Fibroblast of lung (primary cell): ENCODE data around the gene CTNNA2. TPM values are rescaled to one million over a fixed set of nuclear protein-coding genes. Genes with fewer than 3 reads are reported as not detected.

Source experiments
- DNase-seq, 2 donors: peaks; one replicate each; pipeline versions ENCODE4 v3.0.0 to v3.0.0-alpha.2; 2010; ENCODE audit warnings: low read depth in 2 of 2
- H2AFZ ChIP-seq: 2 replicates; pipeline ENCODE4 v1.5.1; 2012; ENCODE audit warnings: low read length, control low read depth, inconsistent platforms
- H3K27ac ChIP-seq: 2 replicates; pipeline ENCODE4 v1.5.1; 2011; ENCODE audit warnings: low read length, control low read depth; ENCODE audit not compliant: insufficient read depth
- H3K27me3 ChIP-seq: 2 replicates; pipeline ENCODE4 v1.5.1; 2011; ENCODE audit warnings: mild to moderate bottlenecking, low read length; ENCODE audit not compliant: control insufficient read depth, insufficient read depth
- H3K36me3 ChIP-seq: 2 replicates; pipeline ENCODE4 v1.5.1; 2011; ENCODE audit warnings: low read length; ENCODE audit not compliant: control insufficient read depth, insufficient read depth
- H3K4me1 ChIP-seq: 2 replicates; pipeline ENCODE4 v1.5.1; 2011; ENCODE audit warnings: low read length; ENCODE audit not compliant: control insufficient read depth, insufficient read depth; ENCODE audit errors: extremely low read depth
- H3K4me2 ChIP-seq: 2 replicates; pipeline ENCODE4 v1.5.1; 2011; ENCODE audit warnings: low read length, control low read depth; ENCODE audit not compliant: insufficient read depth; ENCODE audit errors: extremely low read depth
- H3K4me3 ChIP-seq, 4 experiments: fragments of 200-600 bp in 1 of 4; sonication (generic) in 1 of 4; replicated peaks in 1 of 4; 2 replicates each; pipeline ENCODE4 v1.5.1; 2011 to 2016; ENCODE audit warnings: low read length in 4 of 4, low read depth in 3 of 4, mild to moderate bottlenecking in 3 of 4, control low read depth in 2 of 4, inconsistent platforms in 1 of 4, mixed read lengths in 1 of 4; ENCODE audit not compliant: insufficient read depth in 1 of 4; ENCODE audit errors: control extremely low read depth in 1 of 4
- H3K79me2 ChIP-seq: 2 replicates; pipeline ENCODE4 v1.5.1; 2012; ENCODE audit warnings: mild to moderate bottlenecking, low read length, inconsistent platforms; ENCODE audit not compliant: control insufficient read depth, insufficient read depth
- H3K9ac ChIP-seq: 2 replicates; pipeline ENCODE4 v1.5.1; 2011; ENCODE audit warnings: mild to moderate bottlenecking, low read length, control low read depth; ENCODE audit not compliant: insufficient read depth
- H3K9me3 ChIP-seq: 2 replicates; pipeline ENCODE4 v1.5.1; 2012; ENCODE audit warnings: low read depth, low read length; ENCODE audit not compliant: control insufficient read depth, insufficient read depth
- H4K20me1 ChIP-seq: 2 replicates; pipeline ENCODE4 v1.5.1; 2011; ENCODE audit warnings: low read length; ENCODE audit not compliant: control insufficient read depth, insufficient read depth; ENCODE audit errors: extremely low read depth
- CTCF ChIP-seq, 2 donors: IDR thresholded peaks in 1 of 2; conservative IDR thresholded peaks in 1 of 2; 1 replicate in 1 of 2; 2 replicates in 1 of 2; pipeline ENCODE4 v1.5.1; 2011 to 2012; ENCODE audit warnings: low read length in 2 of 2, control low read depth in 1 of 2, inconsistent platforms in 1 of 2, low read depth in 1 of 2, mild to moderate bottlenecking in 1 of 2
- EZH2 ChIP-seq: IDR thresholded peaks from 2 replicates; pipeline ENCODE4 v1.5.1; 2012; ENCODE audit warnings: low read length, control low read depth, mild to moderate bottlenecking; ENCODE audit errors: missing control alignments
- polyA plus RNA-seq, 2 donors: library from polyadenylated mRNA; depleted of rRNA in 1 of 2; stranded (reverse) in 1 of 2; unstranded in 1 of 2; fragments of >200 nt; gene quantifications; 2 replicates each; pipeline ENCODE4 v1.2.1, GENCODE V29; 2011 to 2012; ENCODE audit warnings: missing spikeins in 1 of 2
- total RNA-seq: library from RNA; depleted of rRNA; stranded (reverse); fragments of >200 nt; gene quantifications from 2 replicates; pipeline ENCODE4 v1.2.1, GENCODE V29; 2014

Gene CTNNA2
- total and polyA plus RNA-seq, 2 donors (not counting 1 experiment from before 2014, with no cell fraction given) = not detected

GRCh38 chr2:79916285-79916684 lies 403.4 kb downstream of the CTNNA2 start:
- TF ChIP-seq CTCF (conservative IDR thresholded peaks at IDR 0.05 in 1 of 2, IDR thresholded peaks at IDR 0.05 in 1 of 2; ENCODE audit: low read depth in 1 of 2, low read length in 2 of 2) = no peak
- no peak for TF ChIP-seq EZH2
- Histone ChIP-seq H3K36me3 (no peaks in the 10 kb centered on the region), H3K27me3 (no peaks in the 10 kb centered on the region), H3K4me1 (no peaks in the 10 kb centered on the region), H3K27ac (no peak overlapping the region), H3K9ac (no peak overlapping the region), H3K4me2 (no peak overlapping the region), H4K20me1 (no peaks in the 10 kb centered on the region), H3K9me3 (no peaks in the 10 kb centered on the region), H2AFZ (no peak overlapping the region), H3K4me3 (no peak overlapping the region), H3K79me2 (no peaks in the 10 kb centered on the region)
- DNase-seq = no peak

- Histone ChIP-seq H3K9ac (no peak overlapping the region), H3K79me2 (no peaks in the 10 kb centered on the region), H3K4me3 (no peak overlapping the region), H3K9me3 (no peaks in the 10 kb centered on the region), H3K4me2 (no peak overlapping the region), H3K27ac (no peak overlapping the region), H3K36me3 (no peaks in the 10 kb centered on the region), H4K20me1 (no peaks in the 10 kb centered on the region), H2AFZ (no peak overlapping the region), H3K27me3 (no peaks in the 10 kb centered on the region), H3K4me1 (no peaks in the 10 kb centered on the region)
- TF ChIP-seq CTCF (conservative IDR thresholded peaks at IDR 0.05 in 1 of 2, IDR thresholded peaks at IDR 0.05 in 1 of 2; ENCODE audit: low read depth in 1 of 2, low read length in 2 of 2) (no peak), EZH2 (no peak)
- no peak for DNase-seq
Observed at GRCh38 chr2:79920512-79921076, 407.7 kb downstream of the CTNNA2 start.

- DNase-seq = no peak
- Histone ChIP-seq H3K27me3 (no peaks in the 10 kb centered on the region), H3K9me3 (no peaks in the 10 kb centered on the region), H3K9ac (no peak overlapping the region), H3K27ac (no peak overlapping the region), H3K79me2 (no peaks in the 10 kb centered on the region), H3K36me3 (no peaks in the 10 kb centered on the region), H3K4me3 (no peak overlapping the region), H3K4me2 (no peak overlapping the region), H4K20me1 (no peaks in the 10 kb centered on the region), H2AFZ (no peak overlapping the region), H3K4me1 (no peaks in the 10 kb centered on the region)
- TF ChIP-seq CTCF (conservative IDR thresholded peaks at IDR 0.05 in 1 of 2, IDR thresholded peaks at IDR 0.05 in 1 of 2; ENCODE audit: low read depth in 1 of 2, low read length in 2 of 2) (no peak), EZH2 (no peak)
Observed at GRCh38 chr2:79929624-79930023, 416.8 kb downstream of the CTNNA2 start.
